AG09309 (cell line): ENCODE measurements around the gene EN1.

Experiments used
- DNase-seq: peaks from one replicate; pipeline ENCODE4 v3.0.0-alpha.2; 2010; ENCODE audit warnings: low read depth
- H3K4me3 ChIP-seq: 2 replicates; pipeline ENCODE4 v1.5.1; 2011; ENCODE audit warnings: mild to moderate bottlenecking, low read depth, low read length, moderate library complexity; ENCODE audit not compliant: control insufficient read depth
- TF ChIP-seq, protein P1 (sequence below): IDR thresholded peaks from 2 replicates; pipeline ENCODE4 v1.5.1; 2011; ENCODE audit warnings: mild to moderate bottlenecking, low read depth, low read length, inconsistent platforms; ENCODE audit not compliant: insufficient read depth, control insufficient read depth; ENCODE audit errors: missing control alignments

Gene EN1

DNA sequence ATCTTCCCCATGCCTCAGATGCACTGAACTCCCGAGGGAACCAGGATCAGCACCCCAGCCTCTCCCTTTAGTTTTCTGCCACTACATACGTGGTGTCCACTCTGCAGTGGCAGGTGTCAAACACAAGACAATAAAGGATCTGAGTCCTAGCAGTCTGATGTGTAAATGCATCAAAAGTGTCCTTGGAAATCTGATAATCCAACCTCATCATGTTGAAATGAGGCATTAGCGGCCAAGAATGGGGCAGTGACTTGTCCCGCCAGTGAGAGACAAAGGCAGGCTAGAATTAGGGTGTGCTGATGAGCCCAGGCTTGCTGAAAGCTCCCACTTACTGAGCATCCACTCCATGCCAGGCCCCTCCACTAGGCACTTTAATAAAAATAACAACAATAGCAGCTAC, 52.9 kb downstream of the EN1 start:
- no peak for DNase-seq
- H3K4me3 ChIP-seq: no peak overlapping the region
- TF ChIP-seq, protein P1, sequence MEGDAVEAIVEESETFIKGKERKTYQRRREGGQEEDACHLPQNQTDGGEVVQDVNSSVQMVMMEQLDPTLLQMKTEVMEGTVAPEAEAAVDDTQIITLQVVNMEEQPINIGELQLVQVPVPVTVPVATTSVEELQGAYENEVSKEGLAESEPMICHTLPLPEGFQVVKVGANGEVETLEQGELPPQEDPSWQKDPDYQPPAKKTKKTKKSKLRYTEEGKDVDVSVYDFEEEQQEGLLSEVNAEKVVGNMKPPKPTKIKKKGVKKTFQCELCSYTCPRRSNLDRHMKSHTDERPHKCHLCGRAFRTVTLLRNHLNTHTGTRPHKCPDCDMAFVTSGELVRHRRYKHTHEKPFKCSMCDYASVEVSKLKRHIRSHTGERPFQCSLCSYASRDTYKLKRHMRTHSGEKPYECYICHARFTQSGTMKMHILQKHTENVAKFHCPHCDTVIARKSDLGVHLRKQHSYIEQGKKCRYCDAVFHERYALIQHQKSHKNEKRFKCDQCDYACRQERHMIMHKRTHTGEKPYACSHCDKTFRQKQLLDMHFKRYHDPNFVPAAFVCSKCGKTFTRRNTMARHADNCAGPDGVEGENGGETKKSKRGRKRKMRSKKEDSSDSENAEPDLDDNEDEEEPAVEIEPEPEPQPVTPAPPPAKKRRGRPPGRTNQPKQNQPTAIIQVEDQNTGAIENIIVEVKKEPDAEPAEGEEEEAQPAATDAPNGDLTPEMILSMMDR: no peak
